SHP77 treated with DMSO at 0.1 percent for 48 hours (cell line): ENCODE measurements around the gene FGGY.
"Not testable (repeated sequence)": the region's sequence is repeated elsewhere in the genome, so short reads cannot be mapped to it uniquely, and the experiment has no call there.

Source experiments
- DNase-seq: peaks from one replicate; lab custom pipeline; 2025; lab: John Stamatoyannopoulos, UW

FGGY gene

GRCh38 chr1:59482986-59483385 is 186.1 kb downstream of the FGGY start:
- DNase-seq = no peak

- DNase-seq = no peak
Measured at GRCh38 chr1:59484096-59484495, 187.2 kb downstream of the FGGY start.

GRCh38 chr1:59485171-59485570 is 188.3 kb downstream of the FGGY start:
- DNase-seq = no peak

- DNase-seq = no peak
Measured at GRCh38 chr1:59485949-59486348, 189.1 kb downstream of the FGGY start.

- no peak for DNase-seq
Measured at GRCh38 chr1:59486615-59487014, 189.7 kb downstream of the FGGY start.

- no peak for DNase-seq
Measured at GRCh38 chr1:59487335-59488031, 190.6 kb downstream of the FGGY start.

- no peak for DNase-seq
Measured at GRCh38 chr1:59492500-59492899, 195.6 kb downstream of the FGGY start.

GRCh38 chr1:59494145-59494833 is 197.4 kb downstream of the FGGY start:
- DNase-seq = no peak

GRCh38 chr1:59496156-59496555 is 199.3 kb downstream of the FGGY start:
- not testable (repeated sequence) for DNase-seq

GRCh38 chr1:59497616-59498015 is 200.7 kb downstream of the FGGY start:
- DNase-seq = peak; percentile 10

- DNase-seq = peak; percentile 63
Measured at GRCh38 chr1:59498640-59499039, 201.7 kb downstream of the FGGY start.

- DNase-seq = no peak
Measured at GRCh38 chr1:59499273-59499942, 202.5 kb downstream of the FGGY start.

- no peak for DNase-seq
Measured at GRCh38 chr1:59499943-59500569, 203.2 kb downstream of the FGGY start.

- no peak for DNase-seq
Measured at GRCh38 chr1:59500950-59501742, 204.3 kb downstream of the FGGY start.

- no peak for DNase-seq
Measured at GRCh38 chr1:59502009-59502691, 205.3 kb downstream of the FGGY start.

- no peak for DNase-seq
Measured at GRCh38 chr1:59504276-59504675, 207.4 kb downstream of the FGGY start.

GRCh38 chr1:59505596-59506028 is 208.7 kb downstream of the FGGY start:
- DNase-seq = no peak

GRCh38 chr1:59506952-59507351 is 210.1 kb downstream of the FGGY start:
- DNase-seq = no peak

GRCh38 chr1:59509341-59509875 is 212.5 kb downstream of the FGGY start:
- DNase-seq = no peak

- DNase-seq = no peak
Measured at GRCh38 chr1:59510249-59510648, 213.4 kb downstream of the FGGY start.
